WTC11 (cell line): Measurements from ENCODE around the gene KCNIP3.

Experiments
- ATF1 ChIP-seq: sonication (generic); formaldehyde crosslinking; IDR thresholded peaks from 2 replicates; pipeline ENCODE4 v1.8.1; 2023; ENCODE audit warnings: mild to moderate bottlenecking, moderate library complexity, missing genetic modification reagents
- CBFB ChIP-seq: sonication (generic); formaldehyde crosslinking; IDR thresholded peaks from 2 replicates; pipeline ENCODE4 v1.8.1; 2022; ENCODE audit warnings: mild to moderate bottlenecking, low read depth, missing genetic modification reagents
- EMX1 ChIP-seq: fragments of 250-450 bp; sonication (Bioruptor Pico); IDR thresholded peaks from 2 replicates; pipeline ENCODE4 v1.8.0; 2021; ENCODE audit warnings: mild to moderate bottlenecking
- ESRRA ChIP-seq: sonication (generic); formaldehyde crosslinking; IDR thresholded peaks from 2 replicates; pipeline ENCODE4 v1.8.1; 2022; ENCODE audit warnings: mild to moderate bottlenecking, missing genetic modification reagents, borderline replicate concordance
- JAZF1 ChIP-seq: fragments of 250-450 bp; sonication (Bioruptor Pico); IDR thresholded peaks from 2 replicates; pipeline ENCODE4 v1.9.0; 2021; ENCODE audit warnings: moderate library complexity, mild to moderate bottlenecking, inconsistent platforms
- JUN ChIP-seq: sonication (generic); formaldehyde crosslinking; IDR thresholded peaks from 2 replicates; pipeline ENCODE4 v1.8.0; 2023; ENCODE audit warnings: mild to moderate bottlenecking, missing genetic modification reagents
- NFYB ChIP-seq: sonication (generic); formaldehyde crosslinking; conservative IDR thresholded peaks from 2 replicates; pipeline ENCODE4 v1.8.0; 2022; ENCODE audit warnings: low read depth, missing genetic modification reagents
- NR2C2 ChIP-seq: sonication (generic); formaldehyde crosslinking; IDR thresholded peaks from 2 replicates; pipeline ENCODE4 v1.8.0; 2022; ENCODE audit warnings: mild to moderate bottlenecking, missing genetic modification reagents
- ZBTB21 ChIP-seq: sonication (generic); formaldehyde crosslinking; IDR thresholded peaks from 2 replicates; pipeline ENCODE4 v1.8.1; 2023; ENCODE audit warnings: mild to moderate bottlenecking, missing genetic modification reagents, borderline replicate concordance
- TF ChIP-seq, protein P1 (sequence below): fragments of 200-600 bp; IDR thresholded peaks from 2 replicates; pipeline ENCODE4 v1.8.0; 2022; ENCODE audit warnings: antibody characterized with exemption
- TF ChIP-seq, protein P2 (sequence below): sonication (generic); formaldehyde crosslinking; IDR thresholded peaks from 2 replicates; pipeline ENCODE4 v1.8.1; 2023; ENCODE audit warnings: mild to moderate bottlenecking, missing genetic modification reagents, moderate library complexity
- TF ChIP-seq, protein P3 (sequence below): sonication (generic); formaldehyde crosslinking; IDR thresholded peaks from 2 replicates; pipeline ENCODE4 v1.8.0; 2022; ENCODE audit warnings: mild to moderate bottlenecking, missing genetic modification reagents
- TF ChIP-seq, protein P4 (sequence below): sonication (generic); formaldehyde crosslinking; IDR thresholded peaks from 2 replicates; pipeline ENCODE4 v1.8.1; 2022; ENCODE audit warnings: low read depth, missing genetic modification reagents, borderline replicate concordance
- TF ChIP-seq, protein P5 (sequence below): sonication (generic); formaldehyde crosslinking; IDR thresholded peaks from 2 replicates; pipeline ENCODE4 v1.8.1; 2023; ENCODE audit warnings: mild to moderate bottlenecking, missing genetic modification reagents

DNA sequence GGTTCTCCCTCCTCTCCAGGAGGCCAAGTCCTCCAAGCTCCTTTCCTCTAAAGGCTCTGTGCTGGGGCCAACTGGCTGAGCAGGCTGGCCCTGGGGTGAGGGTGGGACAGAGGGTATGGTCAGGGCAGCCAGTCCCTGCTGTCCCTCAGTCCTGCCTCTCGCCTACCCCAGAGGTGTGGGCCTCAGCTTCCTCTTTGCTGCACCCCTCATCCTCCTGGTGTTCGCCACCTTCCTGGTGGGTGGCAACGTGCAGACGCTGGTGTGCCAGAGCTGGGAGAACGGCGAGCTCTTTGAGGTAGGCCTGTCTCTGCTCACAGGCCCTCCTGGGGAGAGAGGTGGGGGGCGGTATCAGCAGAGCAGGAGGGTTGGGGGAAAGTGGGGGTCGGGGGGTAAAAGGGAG, 16.1 kb upstream of the KCNIP3 start:
- TF ChIP-seq, protein P1, sequence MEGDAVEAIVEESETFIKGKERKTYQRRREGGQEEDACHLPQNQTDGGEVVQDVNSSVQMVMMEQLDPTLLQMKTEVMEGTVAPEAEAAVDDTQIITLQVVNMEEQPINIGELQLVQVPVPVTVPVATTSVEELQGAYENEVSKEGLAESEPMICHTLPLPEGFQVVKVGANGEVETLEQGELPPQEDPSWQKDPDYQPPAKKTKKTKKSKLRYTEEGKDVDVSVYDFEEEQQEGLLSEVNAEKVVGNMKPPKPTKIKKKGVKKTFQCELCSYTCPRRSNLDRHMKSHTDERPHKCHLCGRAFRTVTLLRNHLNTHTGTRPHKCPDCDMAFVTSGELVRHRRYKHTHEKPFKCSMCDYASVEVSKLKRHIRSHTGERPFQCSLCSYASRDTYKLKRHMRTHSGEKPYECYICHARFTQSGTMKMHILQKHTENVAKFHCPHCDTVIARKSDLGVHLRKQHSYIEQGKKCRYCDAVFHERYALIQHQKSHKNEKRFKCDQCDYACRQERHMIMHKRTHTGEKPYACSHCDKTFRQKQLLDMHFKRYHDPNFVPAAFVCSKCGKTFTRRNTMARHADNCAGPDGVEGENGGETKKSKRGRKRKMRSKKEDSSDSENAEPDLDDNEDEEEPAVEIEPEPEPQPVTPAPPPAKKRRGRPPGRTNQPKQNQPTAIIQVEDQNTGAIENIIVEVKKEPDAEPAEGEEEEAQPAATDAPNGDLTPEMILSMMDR: no peak
- TF ChIP-seq CBFB (CRISPR knock-in tag) (no peak), JUN (no peak), ZBTB21 (no peak), JAZF1 (CRISPR knock-in tag) (no peak), ATF1 (CRISPR knock-in tag) (no peak), NR2C2 (CRISPR knock-in tag) (no peak), EMX1 (CRISPR knock-in tag) (no peak), NFYB (CRISPR knock-in tag) (no peak), ESRRA (CRISPR knock-in tag) (no peak)
- TF ChIP-seq, protein P2, sequence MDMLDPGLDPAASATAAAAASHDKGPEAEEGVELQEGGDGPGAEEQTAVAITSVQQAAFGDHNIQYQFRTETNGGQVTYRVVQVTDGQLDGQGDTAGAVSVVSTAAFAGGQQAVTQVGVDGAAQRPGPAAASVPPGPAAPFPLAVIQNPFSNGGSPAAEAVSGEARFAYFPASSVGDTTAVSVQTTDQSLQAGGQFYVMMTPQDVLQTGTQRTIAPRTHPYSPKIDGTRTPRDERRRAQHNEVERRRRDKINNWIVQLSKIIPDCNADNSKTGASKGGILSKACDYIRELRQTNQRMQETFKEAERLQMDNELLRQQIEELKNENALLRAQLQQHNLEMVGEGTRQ: no peak
- TF ChIP-seq, protein P3, sequence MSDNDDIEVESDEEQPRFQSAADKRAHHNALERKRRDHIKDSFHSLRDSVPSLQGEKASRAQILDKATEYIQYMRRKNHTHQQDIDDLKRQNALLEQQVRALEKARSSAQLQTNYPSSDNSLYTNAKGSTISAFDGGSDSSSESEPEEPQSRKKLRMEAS (CRISPR knock-in tag): no peak
- TF ChIP-seq, protein P4, sequence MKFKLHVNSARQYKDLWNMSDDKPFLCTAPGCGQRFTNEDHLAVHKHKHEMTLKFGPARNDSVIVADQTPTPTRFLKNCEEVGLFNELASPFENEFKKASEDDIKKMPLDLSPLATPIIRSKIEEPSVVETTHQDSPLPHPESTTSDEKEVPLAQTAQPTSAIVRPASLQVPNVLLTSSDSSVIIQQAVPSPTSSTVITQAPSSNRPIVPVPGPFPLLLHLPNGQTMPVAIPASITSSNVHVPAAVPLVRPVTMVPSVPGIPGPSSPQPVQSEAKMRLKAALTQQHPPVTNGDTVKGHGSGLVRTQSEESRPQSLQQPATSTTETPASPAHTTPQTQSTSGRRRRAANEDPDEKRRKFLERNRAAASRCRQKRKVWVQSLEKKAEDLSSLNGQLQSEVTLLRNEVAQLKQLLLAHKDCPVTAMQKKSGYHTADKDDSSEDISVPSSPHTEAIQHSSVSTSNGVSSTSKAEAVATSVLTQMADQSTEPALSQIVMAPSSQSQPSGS (CRISPR knock-in tag): no peak
- TF ChIP-seq, protein P5, sequence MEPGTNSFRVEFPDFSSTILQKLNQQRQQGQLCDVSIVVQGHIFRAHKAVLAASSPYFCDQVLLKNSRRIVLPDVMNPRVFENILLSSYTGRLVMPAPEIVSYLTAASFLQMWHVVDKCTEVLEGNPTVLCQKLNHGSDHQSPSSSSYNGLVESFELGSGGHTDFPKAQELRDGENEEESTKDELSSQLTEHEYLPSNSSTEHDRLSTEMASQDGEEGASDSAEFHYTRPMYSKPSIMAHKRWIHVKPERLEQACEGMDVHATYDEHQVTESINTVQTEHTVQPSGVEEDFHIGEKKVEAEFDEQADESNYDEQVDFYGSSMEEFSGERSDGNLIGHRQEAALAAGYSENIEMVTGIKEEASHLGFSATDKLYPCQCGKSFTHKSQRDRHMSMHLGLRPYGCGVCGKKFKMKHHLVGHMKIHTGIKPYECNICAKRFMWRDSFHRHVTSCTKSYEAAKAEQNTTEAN: no peak
